Measurements from ENCODE around the gene SGCD.

SGCD gene

GRCh38 chr5:156624686-156625085 lies 297.7 kb downstream of the SGCD start:
- no peak overlapping the region for H3K27ac ChIP-seq
- no peaks in the 10 kb centered on the region for H3K4me1 ChIP-seq
- no peaks in the 10 kb centered on the region for H3K9me3 ChIP-seq
- no peaks in the 10 kb centered on the region for H3K27me3 ChIP-seq
- no peak for DNase-seq
- no peak for TF ChIP-seq CTCF (IDR thresholded peaks at IDR 0.05)
- peaks cover 0 to 3% (median 0%) of the 10 kb centered on the region in 3 donors for H3K36me3 ChIP-seq
- intact Hi-C loops (cut with DNase I; ENCODE audit: low total_unique reads) = no loop called here
- no peak overlapping the region for H3K4me3 ChIP-seq

GRCh38 chr5:156628421-156628820 lies 301.5 kb downstream of the SGCD start:
- Histone ChIP-seq H3K4me3 (no peak overlapping the region), H3K27me3 (no peaks in the 10 kb centered on the region), H3K4me1 (no peaks in the 10 kb centered on the region), H3K27ac (no peak overlapping the region), H3K9me3 (no peaks in the 10 kb centered on the region), H3K36me3 (peaks cover 0 to 3% (median 0%) of the 10 kb centered on the region in 3 donors)
- intact Hi-C loops (cut with DNase I; ENCODE audit: low total_unique reads) = no loop called here
- DNase-seq = no peak
- TF ChIP-seq CTCF (IDR thresholded peaks at IDR 0.05) = no peak

GRCh38 chr5:156631005-156631404 lies 304.0 kb downstream of the SGCD start:
- H3K9me3 ChIP-seq = no peaks in the 10 kb centered on the region
- no peak for TF ChIP-seq CTCF (IDR thresholded peaks at IDR 0.05)
- peaks cover 0 to 3% (median 0%) of the 10 kb centered on the region in 3 donors for H3K36me3 ChIP-seq
- DNase-seq = no peak
- no peak overlapping the region for H3K4me3 ChIP-seq
- intact Hi-C loops (cut with DNase I; ENCODE audit: low total_unique reads) = no loop called here
- H3K4me1 ChIP-seq = no peaks in the 10 kb centered on the region
- H3K27me3 ChIP-seq = no peaks in the 10 kb centered on the region
- H3K27ac ChIP-seq = no peak overlapping the region

- intact Hi-C loops (cut with DNase I; ENCODE audit: low total_unique reads) = no loop called here
- no peak for TF ChIP-seq CTCF (IDR thresholded peaks at IDR 0.05)
- H3K9me3 ChIP-seq = no peaks in the 10 kb centered on the region
- no peak overlapping the region for H3K27ac ChIP-seq
- no peak for DNase-seq
- no peak overlapping the region for H3K4me3 ChIP-seq
- H3K27me3 ChIP-seq = no peaks in the 10 kb centered on the region
- H3K36me3 ChIP-seq = peaks cover 0 to 4% (median 0%) of the 10 kb centered on the region in 3 donors
- H3K4me1 ChIP-seq = no peaks in the 10 kb centered on the region
These were observed 307.3 kb downstream of the SGCD start for GRCh38 chr5:156634301-156634700.

- no peak overlapping the region for H3K4me3 ChIP-seq
- no peak for DNase-seq
- TF ChIP-seq CTCF (IDR thresholded peaks at IDR 0.05) = no peak
- peak overlapping the region; percentile 39 to 53 for H3K27ac ChIP-seq
- no peaks in the 10 kb centered on the region for H3K9me3 ChIP-seq
- intact Hi-C loops (cut with DNase I; ENCODE audit: low total_unique reads) = no loop called here
- H3K36me3 ChIP-seq = peaks cover 0 to 4% (median 0%) of the 10 kb centered on the region in 3 donors
- H3K27me3 ChIP-seq = no peaks in the 10 kb centered on the region
- H3K4me1 ChIP-seq = peaks cover 0 to 33% (median 4%) of the 10 kb centered on the region in 4 donors
These were observed 313.8 kb downstream of the SGCD start for GRCh38 chr5:156640691-156641241.

- intact Hi-C loops (cut with DNase I; ENCODE audit: low total_unique reads) = no loop called here
These were observed 314.7 kb downstream of the SGCD start for GRCh38 chr5:156641686-156642085.

More at GRCh38 chr5:156641686-156642085, 314.7 kb downstream of the SGCD start:
- no peak overlapping the region for H3K4me3 ChIP-seq
- peaks cover 0 to 42% (median 6%) of the 10 kb centered on the region in 4 donors for H3K4me1 ChIP-seq
- H3K36me3 ChIP-seq = peaks cover 0 to 4% (median 0%) of the 10 kb centered on the region in 3 donors
- H3K27me3 ChIP-seq = no peaks in the 10 kb centered on the region
- peak overlapping the region; percentile 39 to 53 for H3K27ac ChIP-seq
- DNase-seq = no peak
- no peak for TF ChIP-seq CTCF (IDR thresholded peaks at IDR 0.05)
- no peaks in the 10 kb centered on the region for H3K9me3 ChIP-seq

All from tibial artery (tissue), 4 donors.